ENCODE measurements around the gene GGT7.
"Not testable (repeated sequence)": the region's sequence is repeated elsewhere in the genome, so short reads cannot be mapped to it uniquely, and the experiment has no call there.

GGT7 gene, protein sequence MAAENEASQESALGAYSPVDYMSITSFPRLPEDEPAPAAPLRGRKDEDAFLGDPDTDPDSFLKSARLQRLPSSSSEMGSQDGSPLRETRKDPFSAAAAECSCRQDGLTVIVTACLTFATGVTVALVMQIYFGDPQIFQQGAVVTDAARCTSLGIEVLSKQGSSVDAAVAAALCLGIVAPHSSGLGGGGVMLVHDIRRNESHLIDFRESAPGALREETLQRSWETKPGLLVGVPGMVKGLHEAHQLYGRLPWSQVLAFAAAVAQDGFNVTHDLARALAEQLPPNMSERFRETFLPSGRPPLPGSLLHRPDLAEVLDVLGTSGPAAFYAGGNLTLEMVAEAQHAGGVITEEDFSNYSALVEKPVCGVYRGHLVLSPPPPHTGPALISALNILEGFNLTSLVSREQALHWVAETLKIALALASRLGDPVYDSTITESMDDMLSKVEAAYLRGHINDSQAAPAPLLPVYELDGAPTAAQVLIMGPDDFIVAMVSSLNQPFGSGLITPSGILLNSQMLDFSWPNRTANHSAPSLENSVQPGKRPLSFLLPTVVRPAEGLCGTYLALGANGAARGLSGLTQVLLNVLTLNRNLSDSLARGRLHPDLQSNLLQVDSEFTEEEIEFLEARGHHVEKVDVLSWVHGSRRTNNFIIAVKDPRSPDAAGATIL

GRCh38 chr20:34872622-34873224 is at the start of gene GGT7:
TSS of gene GGT7 (minus strand) at chr20:34872856. CDS start at chr20:34872815, 41 bp downstream.
- peak; percentile 93 for DNase-seq

DNA sequence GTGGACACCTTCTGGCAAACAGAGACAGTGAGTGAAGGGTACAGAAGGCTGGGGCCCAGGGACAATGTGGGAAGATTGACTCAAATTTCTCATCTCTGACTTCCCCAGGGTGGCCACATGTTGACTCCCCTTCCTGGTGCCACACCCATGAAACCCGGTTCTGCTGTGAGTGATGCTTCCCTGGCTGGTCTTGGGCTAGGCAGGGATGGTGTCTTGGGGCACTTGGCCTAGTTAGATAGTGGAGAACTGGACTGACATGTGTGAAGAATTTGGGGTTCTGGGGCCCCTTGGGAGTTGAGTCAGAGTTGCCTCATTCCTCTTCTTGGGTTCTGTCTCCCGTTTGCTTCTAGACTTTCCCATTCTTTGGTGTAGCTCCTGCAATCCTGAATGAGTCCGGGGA is 48.8 kb upstream of the GGT7 start:
- no peak for DNase-seq

DNA sequence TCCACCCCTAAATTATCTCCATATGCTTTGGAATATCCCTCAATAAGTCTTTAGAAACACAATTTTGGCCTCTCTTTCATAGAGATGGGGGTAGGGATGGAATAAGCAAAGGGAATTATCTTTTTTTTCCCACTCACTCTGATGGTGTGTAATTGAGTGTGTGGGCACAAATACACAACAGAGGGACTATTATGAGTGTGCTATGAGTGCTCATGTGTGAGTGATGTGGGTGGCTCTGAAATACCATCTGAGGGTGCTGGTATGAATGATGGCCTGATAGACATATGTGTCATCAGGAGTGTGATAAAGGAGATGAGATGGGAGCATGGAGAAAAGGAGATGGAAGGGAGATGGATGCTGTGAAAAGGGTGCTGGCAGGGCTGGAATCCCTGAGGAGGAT is 47.4 kb upstream of the GGT7 start:
- DNase-seq = no peak

DNA sequence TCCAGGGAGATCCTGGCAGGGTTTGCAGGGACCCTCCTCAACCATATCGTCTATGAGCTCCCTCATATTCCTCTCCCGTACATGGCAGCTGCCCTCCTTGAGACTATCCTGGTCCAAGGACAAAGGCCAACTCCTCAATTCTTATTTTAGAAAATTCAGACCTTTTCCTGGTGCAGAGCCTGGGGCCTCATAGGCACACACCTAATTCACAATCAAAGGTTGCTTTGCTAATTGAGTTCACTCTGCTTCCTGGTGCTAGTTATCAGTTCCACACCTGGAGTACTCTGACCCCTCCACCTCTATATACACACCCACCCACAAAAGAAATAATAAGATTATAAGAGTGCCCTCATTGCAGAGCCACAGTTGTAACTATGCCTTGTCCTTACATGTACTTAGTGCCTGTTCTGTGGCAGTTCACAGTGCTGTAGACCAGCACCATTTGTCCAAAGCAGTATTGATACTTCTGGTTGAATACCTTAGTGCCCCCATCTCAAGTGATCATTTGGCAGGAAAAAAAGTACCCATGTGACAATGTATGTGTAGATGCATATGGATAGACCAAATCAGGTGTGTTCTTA is 44.2 kb upstream of the GGT7 start:
- DNase-seq = peak; percentile 69

- DNase-seq = peak; percentile 94
These were observed 43.2 kb upstream of the GGT7 start for GRCh38 chr20:34915749-34916455.

- DNase-seq = peak; percentile 28
These were observed 42.5 kb upstream of the GGT7 start for GRCh38 chr20:34915131-34915530.

- DNase-seq = peak; percentile 67
These were observed 35.2 kb upstream of the GGT7 start for GRCh38 chr20:34907616-34908469.

- no peak for DNase-seq
These were observed 31.6 kb upstream of the GGT7 start for GRCh38 chr20:34904202-34904621.

GRCh38 chr20:34898731-34899130 is 26.1 kb upstream of the GGT7 start:
- DNase-seq = not testable (repeated sequence)

DNA sequence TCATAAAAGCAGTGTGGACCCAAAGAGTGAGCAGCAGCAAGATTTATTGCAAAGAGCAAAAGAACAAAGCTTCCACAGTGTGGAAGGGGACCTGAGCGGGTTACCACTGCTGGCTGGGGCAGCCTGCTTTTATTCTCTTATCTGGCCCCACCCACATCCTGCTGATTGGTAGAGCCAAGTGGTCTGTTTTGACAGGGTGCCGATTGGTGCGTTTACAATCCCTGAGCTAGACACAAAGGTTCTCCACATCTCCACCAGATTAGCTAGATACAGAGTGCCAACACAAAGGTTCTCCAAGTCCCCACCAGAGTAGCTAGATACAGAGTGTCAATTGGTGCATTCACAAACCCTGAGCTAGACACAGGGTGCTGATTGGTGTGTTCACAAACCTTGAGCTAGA is 25.5 kb upstream of the GGT7 start:
- DNase-seq = not testable (repeated sequence)

DNA sequence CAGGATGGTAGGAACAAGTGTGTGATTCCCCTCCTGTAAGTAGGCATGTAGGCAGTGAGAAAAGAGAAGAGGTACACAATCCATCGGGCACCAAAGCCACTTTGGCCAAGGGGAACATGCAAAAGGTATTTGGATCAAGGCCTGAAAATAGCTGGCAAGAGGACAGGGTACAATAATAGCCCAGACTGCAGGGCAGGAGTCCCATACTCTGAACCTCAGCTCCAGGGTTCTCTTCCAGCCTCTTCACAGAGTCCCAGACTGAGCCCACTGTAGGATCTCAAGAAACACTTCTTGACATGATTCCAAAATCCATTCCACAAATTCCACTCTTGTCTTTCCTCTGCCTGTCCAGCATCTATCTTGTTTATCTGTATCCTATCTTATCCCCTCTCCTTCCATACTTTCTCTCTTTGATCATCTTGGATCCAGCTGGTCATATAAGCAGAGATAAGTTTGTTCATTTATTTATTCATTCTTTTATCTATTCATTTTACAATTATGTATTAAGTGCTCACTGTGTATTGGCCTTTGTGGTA is 23.5 kb upstream of the GGT7 start:
- no peak for DNase-seq

DNA sequence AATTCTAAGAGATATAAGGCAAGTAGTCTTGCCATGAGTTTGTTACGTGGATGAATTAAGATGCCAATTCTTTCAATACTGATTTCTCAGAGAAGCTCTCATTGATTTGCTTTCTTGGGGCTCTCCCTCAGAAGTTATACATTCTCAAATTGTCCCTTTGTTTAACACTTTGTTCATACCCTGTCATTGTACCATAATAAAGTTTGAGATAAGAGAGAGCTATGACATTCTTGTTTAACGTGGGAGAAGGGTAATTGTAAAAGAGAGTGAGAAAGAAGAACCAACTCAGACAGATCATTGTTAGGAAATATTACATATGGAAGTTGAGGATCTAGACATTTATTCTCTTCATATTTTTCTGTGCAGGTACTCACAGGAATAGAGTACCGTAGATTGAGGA is 22.8 kb upstream of the GGT7 start:
- no peak for DNase-seq

GRCh38 chr20:34894723-34895122 is 22.1 kb upstream of the GGT7 start:
- no peak for DNase-seq

DNA sequence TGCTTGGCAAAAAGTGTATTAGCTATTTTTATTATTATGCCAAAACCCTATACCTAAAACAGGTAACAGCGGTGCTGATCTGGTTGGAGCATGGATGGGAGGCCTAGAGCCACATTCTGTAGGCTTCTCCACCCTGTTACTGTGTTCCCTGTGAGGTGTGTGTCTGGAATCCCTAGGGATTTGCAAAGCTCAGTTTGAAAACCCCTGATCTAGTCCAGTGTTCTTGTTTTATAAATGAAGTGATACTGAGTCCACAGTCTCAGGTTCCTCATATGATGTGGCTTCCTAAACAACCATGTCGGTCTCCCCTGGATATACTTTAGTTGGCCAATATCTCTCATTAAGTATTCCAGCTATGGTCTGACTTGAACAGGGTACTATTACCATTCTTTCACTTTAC is 20.0 kb upstream of the GGT7 start:
- DNase-seq = no peak

DNA sequence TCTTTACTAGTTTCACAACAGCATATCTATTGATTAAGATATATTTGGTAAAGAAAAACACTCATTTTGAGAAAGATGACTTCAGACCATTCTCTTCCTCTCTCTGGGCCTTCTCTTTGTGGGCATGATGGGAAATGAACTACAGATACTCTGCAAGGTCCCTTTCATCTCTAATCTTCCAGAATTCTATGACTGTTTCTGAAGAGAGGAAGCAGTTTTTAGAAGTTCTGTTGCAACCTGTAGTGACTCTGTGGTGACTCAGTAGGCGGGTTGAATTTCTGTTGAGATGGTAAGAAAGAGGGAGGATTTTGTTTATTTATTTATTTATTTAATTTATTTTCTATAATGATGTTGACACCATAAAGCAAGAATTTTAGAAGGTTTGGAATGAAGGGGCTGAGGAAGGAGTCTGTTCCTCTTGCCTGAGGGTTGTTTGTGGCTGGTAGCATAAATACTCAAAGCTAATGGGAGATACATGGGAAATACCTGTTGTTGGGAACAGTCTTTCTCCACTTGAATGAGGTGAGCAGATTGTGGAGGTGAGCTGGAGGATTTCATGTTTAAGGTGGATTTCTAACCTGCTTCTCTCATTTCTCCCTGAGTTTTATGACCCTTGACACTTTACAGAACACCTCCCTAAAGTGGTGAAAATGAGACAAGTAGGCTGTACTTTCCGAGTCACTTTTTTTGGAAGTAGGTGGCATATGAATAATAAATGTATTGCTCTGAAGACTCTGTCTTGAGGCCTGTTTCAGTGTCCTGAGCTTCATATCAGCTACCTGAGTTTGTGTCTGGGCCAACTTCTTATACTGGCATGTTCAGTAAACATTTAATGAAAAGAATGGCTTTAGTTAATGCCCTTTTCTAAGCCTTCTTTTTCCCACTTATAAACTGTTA is 18.8 kb upstream of the GGT7 start:
- no peak for DNase-seq

DNA sequence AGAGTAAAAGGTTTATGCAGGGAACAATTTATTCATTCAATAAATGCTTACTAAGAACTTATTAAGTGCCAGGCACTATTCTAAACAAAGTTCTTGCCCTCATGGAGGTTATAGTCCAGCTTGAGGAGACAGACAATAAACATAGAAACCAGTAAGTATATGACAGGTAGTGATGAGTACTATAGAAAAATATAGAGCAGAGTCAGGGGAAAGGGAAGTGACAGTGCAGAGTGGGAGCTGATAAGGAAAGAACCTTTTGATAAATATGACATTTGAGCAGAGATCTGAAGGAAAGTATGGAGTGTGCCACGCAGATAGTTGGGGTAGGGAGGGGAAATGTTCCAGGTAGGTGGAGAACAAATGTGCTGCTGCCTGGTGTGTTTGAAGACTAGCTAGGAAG is 15.8 kb upstream of the GGT7 start:
- no peak for DNase-seq

- no peak for DNase-seq
These were observed 14.4 kb upstream of the GGT7 start for GRCh38 chr20:34887023-34887422.

DNA sequence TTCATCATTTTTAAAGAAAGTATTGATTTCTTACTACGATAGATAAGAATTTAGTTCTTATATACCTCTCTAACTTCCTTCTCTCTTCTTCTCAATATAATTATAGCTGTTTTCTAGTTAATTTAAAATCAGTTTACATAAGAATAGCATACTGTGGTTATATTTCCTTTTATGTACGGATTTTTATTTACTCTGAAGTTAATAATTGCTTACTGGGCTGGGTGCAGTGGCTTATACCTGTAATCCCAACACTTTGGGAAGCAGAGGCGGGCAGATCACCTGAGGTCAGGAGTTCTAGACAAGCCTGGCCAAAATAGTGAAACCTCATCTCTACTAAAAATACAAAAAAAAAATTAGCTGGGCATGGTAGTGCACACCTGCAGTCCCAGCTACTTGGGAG is 13.5 kb upstream of the GGT7 start:
- DNase-seq = no peak

DNA sequence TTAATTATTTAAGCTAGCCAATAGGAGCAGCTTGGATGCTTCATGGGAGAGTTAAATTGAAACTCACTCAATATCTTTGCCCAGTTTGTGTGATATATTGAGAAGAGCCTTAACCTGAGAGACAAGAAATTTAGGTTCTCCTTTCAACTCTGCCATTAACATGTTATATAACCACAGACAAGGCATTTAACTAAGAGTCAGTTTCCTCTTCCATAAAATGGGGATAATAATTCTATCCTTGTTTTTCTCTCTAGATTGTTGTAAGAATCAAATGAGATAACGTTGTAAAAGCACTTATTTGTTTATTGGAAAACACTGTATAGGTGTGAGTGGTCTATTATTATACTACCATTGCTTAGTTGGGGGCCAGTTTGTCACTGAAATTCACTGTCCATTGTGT is 11.6 kb upstream of the GGT7 start:
- no peak for DNase-seq

GRCh38 chr20:34883809-34884208 is 11.2 kb upstream of the GGT7 start:
- DNase-seq = no peak

Data from NCI-H82 (cell line).